ENCODE measurements around the gene LRMDA.

LRMDA gene

GRCh38 chr10:75401569-75402485, 29.6 kb upstream of the LRMDA start, which contains the start of gene ZNF503:
TSS of gene ZNF503 (minus strand) at chr10:75401764. CDS start at chr10:75401419, 345 bp downstream.
- DNase-seq (ENCODE audit: low read depth in 2 of 2, low spot score in 1 of 2): no peak

DNA sequence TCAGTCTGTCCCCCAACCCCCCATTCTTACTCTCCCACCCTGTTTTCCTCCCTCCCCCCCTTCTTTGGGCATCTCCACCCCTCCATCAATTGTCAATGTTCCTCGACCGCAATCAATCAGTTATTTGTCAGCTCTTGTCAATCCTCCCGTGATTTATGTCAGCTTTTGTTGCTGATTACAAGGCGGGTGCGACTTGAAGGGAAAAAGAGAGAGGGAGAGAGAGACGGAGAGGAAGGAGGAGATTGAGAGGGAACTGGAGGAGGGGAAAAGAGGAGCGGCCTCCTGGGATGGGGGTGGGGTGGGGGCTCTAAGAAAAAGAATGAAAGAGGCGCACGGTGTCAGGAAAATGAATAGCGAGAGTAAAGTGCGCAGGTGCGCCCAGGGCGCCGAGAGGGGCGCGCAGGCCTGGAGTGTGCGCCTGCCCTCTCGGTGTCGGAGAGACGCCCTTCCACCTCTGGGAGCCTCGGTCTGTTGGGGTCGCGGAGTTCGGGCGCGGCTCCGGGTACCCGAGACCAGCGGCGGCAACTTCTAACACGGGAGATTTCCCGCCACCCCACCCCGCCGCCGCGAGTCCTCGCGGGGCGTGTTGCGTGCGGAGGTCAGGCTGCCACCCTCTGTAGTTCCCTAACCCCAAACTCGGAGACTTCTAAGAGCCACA, 28.8 kb upstream of the LRMDA start:
- DNase-seq (ENCODE audit: low read depth in 2 of 2, low spot score in 1 of 2): no peak

DNA sequence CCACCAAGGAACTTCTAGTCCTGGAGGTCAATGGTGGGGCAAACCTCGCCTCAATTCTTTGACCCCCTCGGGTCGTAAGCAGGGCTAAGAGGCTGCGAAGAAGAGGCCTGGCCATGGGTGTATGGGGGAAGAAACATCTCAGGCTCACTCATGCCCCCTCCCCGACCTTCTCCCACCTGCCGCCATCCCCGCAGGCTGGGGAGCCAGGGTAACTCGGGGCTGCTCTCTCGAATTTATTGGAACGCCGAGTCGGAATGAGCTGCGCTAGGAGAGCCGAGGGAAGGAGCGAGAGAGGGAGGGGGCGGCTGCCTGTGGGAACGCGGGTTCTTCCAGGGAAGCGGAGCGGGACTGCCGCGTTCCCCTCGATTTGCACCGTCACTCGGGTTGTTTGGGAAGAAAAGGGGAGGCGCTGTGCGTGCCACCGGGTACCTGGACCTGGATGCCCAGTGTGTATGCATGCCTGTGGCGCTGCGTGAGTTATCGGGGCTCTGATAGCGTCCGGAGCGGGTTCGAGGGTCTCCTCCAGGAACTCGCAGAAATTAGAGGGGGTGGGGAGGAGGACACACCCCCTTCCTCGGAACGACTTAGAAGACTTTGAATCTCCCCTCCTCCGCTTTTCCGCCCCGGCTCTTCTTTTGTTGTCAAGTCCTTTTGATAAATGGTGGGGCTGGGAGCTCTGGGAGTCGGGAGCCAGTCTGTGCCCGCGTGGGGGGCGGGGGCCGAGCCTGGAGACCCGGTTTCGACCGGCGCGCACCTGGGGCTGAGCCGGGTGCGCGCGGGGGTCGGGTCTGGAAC, 28.1 kb upstream of the LRMDA start:
- no peak for DNase-seq (ENCODE audit: low read depth in 2 of 2, low spot score in 1 of 2)

DNA sequence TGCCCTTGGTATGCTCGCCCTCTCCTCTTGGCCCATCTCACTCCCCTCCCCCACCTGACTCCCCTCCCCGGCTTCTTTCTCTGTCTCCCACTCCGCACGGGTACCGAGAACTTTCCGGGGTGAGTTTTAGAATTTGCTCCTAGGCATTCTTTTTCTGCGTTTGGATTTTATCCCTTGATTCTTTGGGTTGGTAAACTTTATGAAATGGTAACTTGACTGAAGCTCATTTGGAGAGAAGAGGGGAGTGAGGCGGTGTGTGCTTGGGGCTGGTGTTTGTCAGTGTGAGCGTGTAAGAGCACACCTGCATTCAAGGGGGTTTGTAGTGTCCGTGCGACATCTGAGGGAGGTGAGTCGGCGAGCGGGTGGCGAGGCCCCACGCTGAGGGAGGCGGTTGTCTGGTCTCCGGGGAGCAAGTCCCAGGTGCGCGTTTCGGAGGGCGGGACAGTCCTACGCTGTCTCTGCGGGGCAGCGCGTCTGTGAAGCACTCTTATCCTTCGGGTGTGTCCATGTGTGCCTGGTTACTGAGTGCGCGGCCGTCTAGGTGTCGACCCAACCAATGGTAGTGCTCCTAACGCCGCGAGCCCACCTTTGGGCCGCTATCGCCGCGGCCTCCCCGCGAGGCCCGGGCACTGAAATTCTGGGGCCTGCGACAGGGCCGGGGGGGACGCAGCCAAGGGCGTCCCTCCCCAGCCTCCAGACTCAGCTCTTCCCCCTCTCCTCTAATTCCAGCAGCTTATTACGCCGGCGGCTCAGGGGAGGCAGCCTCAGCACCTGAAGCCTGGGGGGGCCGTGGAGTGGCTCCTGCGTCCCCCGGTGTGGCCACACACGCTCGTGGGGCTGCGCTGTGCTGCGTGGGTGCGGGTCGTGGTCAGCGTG, 27.2 kb upstream of the LRMDA start:
- DNase-seq (ENCODE audit: low read depth in 2 of 2, low spot score in 1 of 2): no peak

GRCh38 chr10:75404815-75405597, 26.4 kb upstream of the LRMDA start:
- DNase-seq (ENCODE audit: low read depth in 2 of 2, low spot score in 1 of 2): no peak

GRCh38 chr10:75405598-75406461, 25.6 kb upstream of the LRMDA start:
- no peak for DNase-seq (ENCODE audit: low read depth in 2 of 2, low spot score in 1 of 2)

DNA sequence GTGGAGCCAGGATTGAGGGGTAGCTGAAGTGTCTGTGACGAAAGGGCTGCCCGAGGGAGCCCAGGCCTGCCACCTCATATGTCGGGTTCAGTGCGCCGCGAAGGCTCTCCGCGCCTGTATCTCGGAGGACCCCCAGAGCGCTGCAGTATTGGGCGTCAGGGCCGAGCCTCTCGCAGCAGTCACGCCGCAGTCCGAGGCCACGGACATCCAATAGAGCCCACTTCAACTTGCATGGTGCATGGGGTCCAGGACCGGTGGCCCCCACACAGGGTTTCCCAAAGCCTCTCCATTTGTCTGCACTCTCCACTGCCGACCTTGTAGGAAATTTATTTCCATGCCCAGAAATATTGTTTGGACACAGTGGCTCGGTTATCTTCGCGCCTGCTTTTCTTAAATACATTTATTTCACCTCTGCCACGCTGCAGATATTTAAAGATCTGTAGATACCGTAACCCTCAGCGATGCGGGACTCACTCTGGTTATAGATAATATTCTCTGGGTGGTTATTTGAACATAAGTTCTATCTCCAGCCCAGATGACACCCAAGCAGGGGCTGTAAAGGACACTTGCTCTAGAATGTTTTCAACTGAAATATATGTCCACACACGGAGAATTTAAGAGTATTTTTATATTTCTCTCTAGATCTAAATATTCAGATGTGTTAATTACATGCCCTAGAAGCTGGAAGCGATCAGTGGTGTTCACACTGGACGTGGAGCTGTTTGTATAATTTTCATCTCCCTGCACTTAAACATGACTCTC, 24.8 kb upstream of the LRMDA start:
- DNase-seq (ENCODE audit: low read depth in 2 of 2, low spot score in 1 of 2): no peak

- no peak for DNase-seq (ENCODE audit: low read depth in 2 of 2, low spot score in 1 of 2)
Observed at GRCh38 chr10:75407224-75407712, 24.2 kb upstream of the LRMDA start.

GRCh38 chr10:75407713-75408508, 23.5 kb upstream of the LRMDA start:
- no peak for DNase-seq (ENCODE audit: low read depth in 2 of 2, low spot score in 1 of 2)

- no peak for DNase-seq (ENCODE audit: low read depth in 2 of 2, low spot score in 1 of 2)
Observed at GRCh38 chr10:75408509-75408875, 22.9 kb upstream of the LRMDA start.

GRCh38 chr10:75408911-75409885, 22.2 kb upstream of the LRMDA start:
- DNase-seq (ENCODE audit: low read depth in 2 of 2, low spot score in 1 of 2): no peak

- DNase-seq (ENCODE audit: low read depth in 2 of 2, low spot score in 1 of 2): no peak
Observed at GRCh38 chr10:75410132-75411005, 21.1 kb upstream of the LRMDA start.

DNA sequence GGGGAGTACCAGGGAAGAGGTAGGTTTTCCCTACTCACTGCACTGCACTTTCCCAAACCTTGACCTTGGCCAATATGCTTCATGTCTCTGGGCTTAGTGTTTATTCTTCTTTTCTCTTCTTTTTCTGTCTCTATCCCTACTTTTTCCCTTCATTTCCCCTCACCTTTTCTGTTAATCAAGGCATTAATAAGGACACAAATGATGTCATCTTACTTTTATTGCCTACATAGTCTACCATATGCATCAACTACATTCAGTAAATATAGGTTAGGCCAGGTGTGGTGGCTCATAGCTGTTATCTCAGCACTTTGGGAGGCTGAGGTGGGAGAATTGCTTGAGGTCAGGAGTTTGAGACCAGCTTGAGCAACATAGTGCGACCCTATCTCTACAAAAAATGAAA, 16.9 kb upstream of the LRMDA start:
- DNase-seq (ENCODE audit: low read depth in 2 of 2, low spot score in 1 of 2): no peak

- no peak for DNase-seq (ENCODE audit: low read depth in 2 of 2, low spot score in 1 of 2)
Observed at GRCh38 chr10:75417522-75417927, 13.9 kb upstream of the LRMDA start.

- no peak for DNase-seq (ENCODE audit: low read depth in 2 of 2, low spot score in 1 of 2)
Observed at GRCh38 chr10:75418293-75418692, 13.1 kb upstream of the LRMDA start.

Data from stimulated activated CD8-positive, alpha-beta memory T cell treated with anti-CD3 and anti-CD28 coated beads, Interleukin-4, amount 100 ng/mL, for 4 hours (primary cell).